Calu3 (cell line): ENCODE data around the gene CUL2. TPM values are rescaled to one million over a fixed set of nuclear protein-coding genes. Genes with fewer than 3 reads are reported as not detected.
"Not testable (repeated sequence)": the region's sequence is repeated elsewhere in the genome, so short reads cannot be mapped to it uniquely, and the experiment has no call there.

Experiments
- BruUV-seq: library from RNA; stranded (reverse); fragments of 400-500 nt; replicated peaks from 2 replicates; lab custom pipeline; 2021; lab: Mats Ljungman, UMichigan
- CTCF ChIA-PET: fragments of 300-600 bp; sonication (Branson Sonifier 250); formaldehyde crosslinking; loops from one replicate; lab custom pipeline; 2022; ENCODE audit warnings: antibody characterized with exemption; lab: Charles Lee
- DNase-seq: peaks from one replicate; pipeline ENCODE4 v3.0.0; 2022
- H3K27ac Mint-ChIP-seq: one replicate; pipeline ENCODE4 v1.8.0; 2022; ENCODE audit warnings: mixed read lengths; ENCODE audit not compliant: unreplicated experiment
- H3K27me3 Mint-ChIP-seq: one replicate; pipeline ENCODE4 v1.8.0; 2022; ENCODE audit warnings: mixed read lengths; ENCODE audit not compliant: unreplicated experiment
- H3K36me3 Mint-ChIP-seq: one replicate; pipeline ENCODE4 v1.8.0; 2022; ENCODE audit warnings: mild to moderate bottlenecking, moderate library complexity, mixed read lengths; ENCODE audit not compliant: insufficient read depth, unreplicated experiment
- H3K4me1 Mint-ChIP-seq: one replicate; pipeline ENCODE4 v1.8.0; 2022; ENCODE audit warnings: mild to moderate bottlenecking, low read depth, mixed read lengths; ENCODE audit not compliant: unreplicated experiment
- H3K4me3 Mint-ChIP-seq: one replicate; pipeline ENCODE4 v1.8.0; 2022; ENCODE audit warnings: mild to moderate bottlenecking, low read depth, moderate library complexity, mixed read lengths; ENCODE audit not compliant: unreplicated experiment
- H3K9me3 Mint-ChIP-seq: one replicate; pipeline ENCODE4 v1.8.0; 2022; ENCODE audit warnings: low read depth, mixed read lengths; ENCODE audit not compliant: unreplicated experiment
- CTCF ChIP-seq: fragments of 200-600 bp; IDR thresholded peaks from one replicate; pipeline ENCODE4 v1.8.0; 2022; ENCODE audit warnings: antibody characterized with exemption; ENCODE audit not compliant: unreplicated experiment
- intact Hi-C: fragments of 100-400 bp; cut with micrococcal nuclease; formaldehyde crosslinking; loops from one replicate; pipeline ENCODE4 v1.10.0; 2022; ENCODE audit not compliant: unreplicated experiment
- total RNA-seq: library from RNA; stranded (reverse); gene quantifications from 2 replicates; pipeline ENCODE4 v1.2.3, GENCODE V29; 2022

Gene CUL2
- total RNA-seq, 1 experiment from 2014 or later: 37.1 TPM

- DNase-seq, H3K4me3 Mint-ChIP-seq, H3K27ac Mint-ChIP-seq, H3K27me3 Mint-ChIP-seq, BruUV-seq, H3K9me3 Mint-ChIP-seq: not testable (repeated sequence)
- intact Hi-C loops: loop anchor here (5.0 kb wide), 1 partner anchor 304 kb away; no protein-coding TSS in a partner anchor
- CTCF ChIA-PET: interaction anchor here (0.6 kb wide), 1 partner anchor 1613 kb away, joined by 5 read pairs; no protein-coding TSS in a partner anchor
- H3K4me1 Mint-ChIP-seq: peaks cover 32% of the 10 kb centered on the region
- peaks cover 11% of the 10 kb centered on the region for H3K36me3 Mint-ChIP-seq
These were observed 118.4 kb downstream of the CUL2 start for GRCh38 chr10:34971606-34972334.

GRCh38 chr10:34969171-34969570 is 121.0 kb downstream of the CUL2 start:
- Mint-ChIP-seq H3K9me3 (no peaks in the 10 kb centered on the region), H3K4me3 (no peak overlapping the region), H3K36me3 (peaks cover 11% of the 10 kb centered on the region), H3K4me1 (peaks cover 30% of the 10 kb centered on the region), H3K27ac (no peak overlapping the region), H3K27me3 (no peaks in the 10 kb centered on the region)
- intact Hi-C loops: no loop called here
- no peak for DNase-seq
- no peak for TF ChIP-seq CTCF
- CTCF ChIA-PET: no interaction called here
- BruUV-seq: no TSS peak

GRCh38 chr10:34967335-34967880 is 122.7 kb downstream of the CUL2 start:
- Mint-ChIP-seq H3K4me3 (no peak overlapping the region), H3K9me3 (no peaks in the 10 kb centered on the region), H3K27ac (no peak overlapping the region), H3K4me1 (peaks cover 15% of the 10 kb centered on the region), H3K27me3 (no peaks in the 10 kb centered on the region), H3K36me3 (no peaks in the 10 kb centered on the region)
- DNase-seq: no peak
- BruUV-seq: no TSS peak
- CTCF ChIA-PET: no interaction called here
- intact Hi-C loops: no loop called here
- no peak for TF ChIP-seq CTCF

- no peak for TF ChIP-seq CTCF
- Mint-ChIP-seq H3K27ac (no peak overlapping the region), H3K36me3 (no peaks in the 10 kb centered on the region), H3K27me3 (no peaks in the 10 kb centered on the region), H3K4me1 (peaks cover 11% of the 10 kb centered on the region), H3K9me3 (no peaks in the 10 kb centered on the region), H3K4me3 (no peak overlapping the region)
- BruUV-seq: no TSS peak
- CTCF ChIA-PET: no interaction called here
- no peak for DNase-seq
- intact Hi-C loops: no loop called here
These were observed 123.7 kb downstream of the CUL2 start for GRCh38 chr10:34966451-34966850.

- H3K36me3 Mint-ChIP-seq: no peaks in the 10 kb centered on the region
- no peaks in the 10 kb centered on the region for H3K27me3 Mint-ChIP-seq
- H3K4me1 Mint-ChIP-seq: peaks cover 7% of the 10 kb centered on the region
- BruUV-seq: no TSS peak
- CTCF ChIA-PET: no interaction called here
- no peak overlapping the region for H3K27ac Mint-ChIP-seq
- no peak for DNase-seq
- H3K4me3 Mint-ChIP-seq: no peak overlapping the region
- intact Hi-C loops: no loop called here
- H3K9me3 Mint-ChIP-seq: no peaks in the 10 kb centered on the region
- TF ChIP-seq CTCF: no peak
These were observed 124.1 kb downstream of the CUL2 start for GRCh38 chr10:34966040-34966439.
